ENCODE results near the gene GNG11. TPM values are rescaled to one million over a fixed set of nuclear protein-coding genes. Genes with fewer than 3 reads are reported as not detected.
A peak's percentile ranks its signal among the peaks of the same experiment; 100 is the strongest.

Gene GNG11
- polyA plus RNA-seq, 2 of the 4 experiments (the other 2 are of a cell fraction) = 31.1 to 33.4 TPM

- peak; percentile 54 for FAIRE-seq
- Histone ChIP-seq H3K4me3 (no peak overlapping the region), H3K4me2 (no peak overlapping the region), H3K27ac (no peak overlapping the region), H3K9me3 (peaks cover 15% of the 10 kb centered on the region; the same call in 2 of the 3 replicates), H3K4me1 (peaks cover 22% of the 10 kb centered on the region)
- DNase-seq (ENCODE audit: low read depth in 1 of 2, low spot score in 1 of 2) = no peak
- peak; percentile 62 to 68; a peak in 4 of 6 replicates for ATAC-seq
- WGBS (ENCODE audit: missing lambda C conversion rate) = 96% methylated on average over 3 of the region's 3 CpGs
- ChIA-PET CTCF (no interaction called here), POLR2A (interaction anchor here (1.3 kb wide), 1 partner anchor 38 kb away, joined by 4 read pairs; the partner anchor contains the start of gene GNG11)
- TF ChIP-seq HOXA7 (CRISPR knock-in tag; IDR thresholded peaks at IDR 0.05) = peak; percentile 37; the same call in 1 of the 2 replicates
- no peak for TF ChIP-seq FOXS1 (CRISPR knock-in tag; IDR thresholded peaks at IDR 0.05)
These were observed 38.2 kb upstream of the GNG11 start for GRCh38 chr7:93883078-93883916.

GRCh38 chr7:93883917-93884345 is 37.6 kb upstream of the GNG11 start:
- FAIRE-seq (peak; percentile 7), ATAC-seq (peak in 1 of 2 experiments; percentile 32; a peak in 3 of 6 replicates), DNase-seq (ENCODE audit: low read depth in 1 of 2, low spot score in 1 of 2) (no peak)
- peaks cover 11% of the 10 kb centered on the region; the same call in 2 of the 3 replicates for H3K9me3 ChIP-seq
- CTCF ChIA-PET = no interaction called here
- no peak overlapping the region for H3K4me2 ChIP-seq
- H3K4me1 ChIP-seq = peaks cover 26% of the 10 kb centered on the region
- H3K27ac ChIP-seq = no peak overlapping the region
- POLR2A ChIA-PET = interaction anchor here (0.9 to 1.3 kb wide), 2 partner anchors 38 kb away, joined by 4 read pairs; partner anchors contain the start of gene GNG11
- TF ChIP-seq KDM5A (IDR thresholded peaks at IDR 0.05) = no peak
- no peak for TF ChIP-seq EHMT2 (IDR thresholded peaks at IDR 0.05; ENCODE audit: low read depth)
- TF ChIP-seq HOXA7 (CRISPR knock-in tag; IDR thresholded peaks at IDR 0.05) = peak; percentile 5; the same call in 1 of the 2 replicates
- TF ChIP-seq EHF (CRISPR knock-in tag; IDR thresholded peaks at IDR 0.05) = 0 out of 2 replicates have a peak, but pooled peaks have one; percentile 54
- H3K4me3 ChIP-seq = no peak overlapping the region

- ChIA-PET POLR2A (interaction anchor here (0.9 kb wide), 1 partner anchor 37 kb away, joined by 4 read pairs; the partner anchor contains the start of gene GNG11), CTCF (interaction anchor here (0.7 kb wide), 1 partner anchor 603 kb away, joined by 3 read pairs; no protein-coding TSS in a partner anchor)
- ATAC-seq (no peak), DNase-seq (ENCODE audit: low read depth in 1 of 2, low spot score in 1 of 2) (no peak), FAIRE-seq (no peak)
- no peak for TF ChIP-seq RNF2 (IDR thresholded peaks at IDR 0.05; ENCODE audit: borderline replicate concordance, low read depth)
- TF ChIP-seq HOXA7 (CRISPR knock-in tag; IDR thresholded peaks at IDR 0.05) = peak; percentile 29; the same call in 1 of the 2 replicates
- Histone ChIP-seq H3K27ac (no peak overlapping the region), H3K4me2 (no peak overlapping the region), H3K9me3 (peaks cover 6% of the 10 kb centered on the region; the same call in 2 of the 3 replicates), H3K4me3 (no peak overlapping the region), H3K4me1 (peaks cover 27% of the 10 kb centered on the region)
- WGBS (ENCODE audit: missing lambda C conversion rate) = 93% methylated on average over 1 of the region's 1 CpG
These were observed 37.0 kb upstream of the GNG11 start for GRCh38 chr7:93884541-93884940.

- Histone ChIP-seq H3K4me3 (peak overlapping the region; percentile 63), H3K9me3 (no peaks in the 10 kb centered on the region), H3K4me1 (peaks cover 41% of the 10 kb centered on the region), H3K27ac (peak overlapping the region; percentile 74 to 97), H3K4me2 (peak overlapping the region; percentile 92)
- DNase-seq (ENCODE audit: low read depth in 1 of 2, low spot score in 1 of 2) (peak in 1 of 2 experiments; percentile 45), FAIRE-seq (no peak), ATAC-seq (no peak)
- CTCF ChIA-PET = interaction anchor here (0.9 to 5.1 kb wide), 10 partner anchors 9 to 1541 kb away, joined by 3 to 29 read pairs (median 4); no protein-coding TSS in a partner anchor
- 3% methylated on average over 3 of the region's 3 CpGs for WGBS (ENCODE audit: missing lambda C conversion rate)
- POLR2A ChIA-PET = interaction anchor here (0.7 to 4.8 kb wide), 10 partner anchors 10 to 38 kb away, joined by 3 to 39 read pairs (median 8); partner anchors contain the start of gene GNG11
- TF ChIP-seq MAX (IDR thresholded peaks at IDR 0.05) = no peak
- no peak for TF ChIP-seq ZFP36 (IDR thresholded peaks at IDR 0.05; ENCODE audit: borderline replicate concordance, partially characterized antibody)
- TF ChIP-seq RNF2 (IDR thresholded peaks at IDR 0.05; ENCODE audit: borderline replicate concordance, low read depth) = no peak
- no peak for TF ChIP-seq CBX2 (IDR thresholded peaks at IDR 0.05; ENCODE audit: borderline replicate concordance, low read depth)
- TF ChIP-seq HMGXB4 (CRISPR knock-in tag; IDR thresholded peaks at IDR 0.05; ENCODE audit: borderline replicate concordance) = no peak
- TF ChIP-seq EP300 (IDR thresholded peaks at IDR 0.05) = no peak
- TF ChIP-seq TP53 (CRISPR knock-in tag; IDR thresholded peaks at IDR 0.05) = no peak
- no peak for TF ChIP-seq ZNF302 (CRISPR knock-in tag; IDR thresholded peaks at IDR 0.05)
- no peak for TF ChIP-seq HDAC2 (IDR thresholded peaks at IDR 0.05)
- TF ChIP-seq CTCF (IDR thresholded peaks at IDR 0.05) = no peak
- no peak for TF ChIP-seq FOSL2 (IDR thresholded peaks at IDR 0.05)
- peak; percentile 52 for TF ChIP-seq FOSL2 (CRISPR knock-in tag; IDR thresholded peaks at IDR 0.05)
- TF ChIP-seq REST (IDR thresholded peaks at IDR 0.05) = no peak
- no peak for TF ChIP-seq MAZ (IDR thresholded peaks at IDR 0.05; ENCODE audit: borderline replicate concordance, low read depth, low read length)
- TF ChIP-seq POLR2A (IDR thresholded peaks at IDR 0.05; ENCODE audit: low read length) = no peak
These were observed 32.3 kb upstream of the GNG11 start for GRCh38 chr7:93889261-93889660.

Data from A549 (cell line).